ENCODE results near the gene ODAD3. TPM values are rescaled to one million over a fixed set of nuclear protein-coding genes. Genes with fewer than 3 reads are reported as not detected.
"Not testable (repeated sequence)": the region's sequence is repeated elsewhere in the genome, so short reads cannot be mapped to it uniquely, and the experiment has no call there.

Gene ODAD3
- polyA plus RNA-seq, 1 experiment = 0.09 TPM

DNA sequence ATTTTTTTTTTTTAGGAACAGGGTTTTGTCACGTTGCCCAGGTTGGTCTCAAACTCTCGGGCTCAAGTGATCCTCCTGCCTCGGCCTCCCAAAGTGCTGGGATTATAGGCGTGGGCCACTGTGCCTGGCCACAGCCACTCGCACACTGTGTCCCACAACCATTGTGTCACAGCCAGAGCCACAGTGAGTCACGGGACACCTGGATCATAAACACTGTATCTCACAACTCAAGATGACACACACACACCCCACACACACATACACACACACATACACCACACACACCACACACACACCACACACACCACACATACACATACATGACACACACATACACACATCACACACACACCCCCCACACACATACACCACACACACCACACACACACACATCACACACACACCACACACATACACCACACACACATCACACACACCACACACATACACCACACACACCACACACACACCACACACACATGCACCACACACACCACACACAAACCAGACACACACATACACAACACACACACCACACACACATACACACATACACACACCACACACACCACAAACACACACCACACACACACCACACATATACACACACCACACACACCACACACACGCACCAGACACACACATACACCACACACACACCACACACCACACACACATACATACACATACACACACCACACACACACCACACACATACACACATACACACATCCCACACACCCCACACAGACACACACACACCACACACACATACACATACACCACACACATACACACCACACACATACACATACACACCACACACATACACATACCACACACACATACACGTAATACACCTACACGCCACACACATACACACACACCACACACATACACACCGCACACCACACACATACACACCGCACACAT is 29.7 kb upstream of the ODAD3 start:
- Histone ChIP-seq H3K27ac (ENCODE audit: low read depth, low read length) (no peak overlapping the region), H3K4me3 (ENCODE audit: low read depth, low read length) (no peak overlapping the region), H3K9me3 (ENCODE audit: control insufficient read depth, insufficient read depth, low read length) (peaks cover 5% of the 10 kb centered on the region; the same call in 1 of the 2 replicates), H3K27me3 (ENCODE audit: control insufficient read depth, insufficient read depth, low read length) (no peaks in the 10 kb centered on the region)
- ChIA-PET CTCF (no interaction called here), POLR2A (no interaction called here)
- TF ChIP-seq, protein P1, sequence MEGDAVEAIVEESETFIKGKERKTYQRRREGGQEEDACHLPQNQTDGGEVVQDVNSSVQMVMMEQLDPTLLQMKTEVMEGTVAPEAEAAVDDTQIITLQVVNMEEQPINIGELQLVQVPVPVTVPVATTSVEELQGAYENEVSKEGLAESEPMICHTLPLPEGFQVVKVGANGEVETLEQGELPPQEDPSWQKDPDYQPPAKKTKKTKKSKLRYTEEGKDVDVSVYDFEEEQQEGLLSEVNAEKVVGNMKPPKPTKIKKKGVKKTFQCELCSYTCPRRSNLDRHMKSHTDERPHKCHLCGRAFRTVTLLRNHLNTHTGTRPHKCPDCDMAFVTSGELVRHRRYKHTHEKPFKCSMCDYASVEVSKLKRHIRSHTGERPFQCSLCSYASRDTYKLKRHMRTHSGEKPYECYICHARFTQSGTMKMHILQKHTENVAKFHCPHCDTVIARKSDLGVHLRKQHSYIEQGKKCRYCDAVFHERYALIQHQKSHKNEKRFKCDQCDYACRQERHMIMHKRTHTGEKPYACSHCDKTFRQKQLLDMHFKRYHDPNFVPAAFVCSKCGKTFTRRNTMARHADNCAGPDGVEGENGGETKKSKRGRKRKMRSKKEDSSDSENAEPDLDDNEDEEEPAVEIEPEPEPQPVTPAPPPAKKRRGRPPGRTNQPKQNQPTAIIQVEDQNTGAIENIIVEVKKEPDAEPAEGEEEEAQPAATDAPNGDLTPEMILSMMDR (IDR thresholded peaks at IDR 0.05; ENCODE audit: low read depth, low read length) = no peak
- DNase-seq (ENCODE audit: low read depth, low spot score) = no peak

DNA sequence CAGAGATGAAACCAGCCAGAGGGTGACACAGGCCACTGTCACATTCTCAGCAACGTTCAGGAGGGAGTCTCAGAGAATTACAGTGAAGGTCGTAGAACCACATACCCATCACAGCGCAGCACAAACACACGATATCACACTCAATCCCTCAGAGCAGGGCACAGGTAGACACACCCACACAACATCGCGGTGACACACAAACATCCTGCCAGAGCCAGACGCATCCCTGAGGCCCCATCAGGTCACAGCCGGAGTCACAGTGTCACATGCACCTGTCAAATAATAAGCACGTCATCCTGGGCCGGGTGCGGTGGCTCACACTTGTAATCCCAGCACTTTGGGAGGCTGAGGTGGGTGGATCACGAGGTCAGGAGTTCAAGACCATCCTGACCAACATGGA is 28.5 kb upstream of the ODAD3 start:
- POLR2A ChIA-PET = no interaction called here
- no peak for DNase-seq (ENCODE audit: low read depth, low spot score)
- H3K4me3 ChIP-seq (ENCODE audit: low read depth, low read length) = no peak overlapping the region
- peaks cover under 1% of the 10 kb centered on the region for H3K27me3 ChIP-seq (ENCODE audit: control insufficient read depth, insufficient read depth, low read length)
- H3K9me3 ChIP-seq (ENCODE audit: control insufficient read depth, insufficient read depth, low read length) = peaks cover 5% of the 10 kb centered on the region; the same call in 1 of the 2 replicates
- TF ChIP-seq, protein P1 (IDR thresholded peaks at IDR 0.05; ENCODE audit: low read depth, low read length) = no peak
- no peak overlapping the region for H3K27ac ChIP-seq (ENCODE audit: low read depth, low read length)
- CTCF ChIA-PET = no interaction called here

DNA sequence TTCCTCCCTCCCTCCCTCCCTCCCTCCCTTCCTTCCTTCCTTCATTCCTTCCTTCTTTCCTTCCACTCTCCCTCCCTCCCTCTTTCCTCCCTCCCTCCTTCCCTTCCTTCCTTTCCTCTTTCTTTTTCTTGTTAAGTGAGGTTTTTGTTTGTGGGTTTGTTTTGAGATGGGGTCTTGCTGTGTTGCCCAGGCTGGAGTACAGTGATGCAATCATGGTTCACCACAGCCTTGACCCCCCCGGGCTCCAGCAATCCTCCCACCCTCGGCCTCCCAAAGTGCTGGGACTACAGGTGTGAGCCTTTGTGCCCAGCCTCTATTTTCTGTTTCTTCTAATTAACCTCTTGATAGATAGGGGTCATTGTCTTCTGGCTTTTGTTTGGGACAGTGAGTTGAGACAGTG is 26.5 kb upstream of the ODAD3 start:
- CTCF ChIA-PET = no interaction called here
- Histone ChIP-seq H3K27me3 (ENCODE audit: control insufficient read depth, insufficient read depth, low read length) (peaks cover 3% of the 10 kb centered on the region), H3K27ac (ENCODE audit: low read depth, low read length) (no peak overlapping the region), H3K4me3 (ENCODE audit: low read depth, low read length) (no peak overlapping the region), H3K9me3 (ENCODE audit: control insufficient read depth, insufficient read depth, low read length) (peaks cover 5% of the 10 kb centered on the region; the same call in 1 of the 2 replicates)
- TF ChIP-seq, protein P1 (IDR thresholded peaks at IDR 0.05; ENCODE audit: low read depth, low read length) = no peak
- POLR2A ChIA-PET = no interaction called here
- no peak for DNase-seq (ENCODE audit: low read depth, low spot score)

DNA sequence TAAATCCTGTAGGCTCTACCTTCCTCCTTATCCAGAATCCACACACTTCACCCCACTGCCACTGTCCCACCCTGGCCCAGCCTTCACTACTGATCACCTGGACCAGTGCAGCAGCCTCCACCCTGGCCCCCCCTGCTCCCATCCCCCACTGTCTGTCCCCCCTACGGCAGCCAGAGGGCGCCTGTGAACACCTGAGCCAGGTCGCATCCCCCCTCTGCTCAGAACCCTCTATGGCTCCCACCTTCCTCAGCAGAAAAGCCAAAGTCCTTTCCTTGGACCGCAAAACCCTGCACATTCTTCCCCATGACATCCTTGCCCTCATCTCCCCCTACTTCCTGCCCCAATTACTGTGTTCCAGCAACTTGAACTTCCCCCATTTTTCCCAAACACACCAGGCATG is 25.3 kb upstream of the ODAD3 start:
- Histone ChIP-seq H3K27me3 (ENCODE audit: control insufficient read depth, insufficient read depth, low read length) (peaks cover 3% of the 10 kb centered on the region), H3K4me3 (ENCODE audit: low read depth, low read length) (no peak overlapping the region), H3K9me3 (ENCODE audit: control insufficient read depth, insufficient read depth, low read length) (peaks cover 5% of the 10 kb centered on the region; the same call in 1 of the 2 replicates), H3K27ac (ENCODE audit: low read depth, low read length) (no peak overlapping the region)
- POLR2A ChIA-PET = no interaction called here
- TF ChIP-seq, protein P1 (IDR thresholded peaks at IDR 0.05; ENCODE audit: low read depth, low read length) = peak; percentile 16; the same call in 1 of the 2 replicates
- CTCF ChIA-PET = no interaction called here
- DNase-seq (ENCODE audit: low read depth, low spot score) = no peak

DNA sequence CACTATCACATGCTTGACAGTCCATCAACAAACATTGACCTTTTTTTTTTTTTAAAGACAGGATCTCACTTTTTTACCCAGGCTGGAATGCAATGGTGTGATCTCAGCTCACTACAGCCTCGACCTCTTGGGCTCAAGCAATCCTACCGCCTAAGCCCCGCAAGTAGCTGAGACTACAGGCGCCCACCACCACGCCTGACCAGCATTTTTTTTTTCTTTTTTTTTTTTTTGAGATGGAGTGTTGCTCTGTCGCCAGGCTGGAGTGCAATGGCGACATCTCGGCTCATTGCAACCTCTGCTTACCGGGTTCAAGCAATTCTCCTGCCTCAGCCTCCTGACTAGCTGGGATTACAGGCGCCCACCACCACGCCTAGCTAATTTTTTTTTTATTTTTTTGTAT is 24.0 kb upstream of the ODAD3 start:
- not testable (repeated sequence) for H3K4me3 ChIP-seq (ENCODE audit: low read depth, low read length); H3K27me3 ChIP-seq (ENCODE audit: control insufficient read depth, insufficient read depth, low read length); H3K27ac ChIP-seq (ENCODE audit: low read depth, low read length); DNase-seq (ENCODE audit: low read depth, low spot score); H3K9me3 ChIP-seq (ENCODE audit: control insufficient read depth, insufficient read depth, low read length)
- ChIA-PET CTCF (interaction anchor here (0.9 kb wide), 1 partner anchor 22 kb away, joined by 3 read pairs; no protein-coding TSS in a partner anchor), POLR2A (interaction anchor here (0.7 kb wide), 1 partner anchor 73 kb away, joined by 5 read pairs; no protein-coding TSS in a partner anchor)
